Upper lobe of left lung (tissue), 4 donors: ENCODE data around the gene NDUFA13.

Source experiments
- POLR2A ChIP-seq, 4 donors: fragments of 450-650 bp; IDR thresholded peaks; one replicate each; pipeline ENCODE4 v1.5.1; 2016 to 2017; ENCODE audit warnings: antibody characterized with exemption in 4 of 4, mild to moderate bottlenecking in 2 of 4
- POLR2AphosphoS5 ChIP-seq, 2 donors: sonication (generic); formaldehyde crosslinking; IDR thresholded peaks; one replicate each; pipeline ENCODE4 v1.5.1; 2017; ENCODE audit warnings: antibody characterized with exemption in 2 of 2
- TF ChIP-seq, protein P1 (sequence below), 6 experiments: fragments of 450-650 bp in 4 of 6; fragments of 200-600 bp in 2 of 6; sonication (generic) in 2 of 6; IDR thresholded peaks; one replicate each; pipeline ENCODE4 v1.5.1; 2016 to 2019; ENCODE audit warnings: antibody characterized with exemption in 6 of 6

DNA sequence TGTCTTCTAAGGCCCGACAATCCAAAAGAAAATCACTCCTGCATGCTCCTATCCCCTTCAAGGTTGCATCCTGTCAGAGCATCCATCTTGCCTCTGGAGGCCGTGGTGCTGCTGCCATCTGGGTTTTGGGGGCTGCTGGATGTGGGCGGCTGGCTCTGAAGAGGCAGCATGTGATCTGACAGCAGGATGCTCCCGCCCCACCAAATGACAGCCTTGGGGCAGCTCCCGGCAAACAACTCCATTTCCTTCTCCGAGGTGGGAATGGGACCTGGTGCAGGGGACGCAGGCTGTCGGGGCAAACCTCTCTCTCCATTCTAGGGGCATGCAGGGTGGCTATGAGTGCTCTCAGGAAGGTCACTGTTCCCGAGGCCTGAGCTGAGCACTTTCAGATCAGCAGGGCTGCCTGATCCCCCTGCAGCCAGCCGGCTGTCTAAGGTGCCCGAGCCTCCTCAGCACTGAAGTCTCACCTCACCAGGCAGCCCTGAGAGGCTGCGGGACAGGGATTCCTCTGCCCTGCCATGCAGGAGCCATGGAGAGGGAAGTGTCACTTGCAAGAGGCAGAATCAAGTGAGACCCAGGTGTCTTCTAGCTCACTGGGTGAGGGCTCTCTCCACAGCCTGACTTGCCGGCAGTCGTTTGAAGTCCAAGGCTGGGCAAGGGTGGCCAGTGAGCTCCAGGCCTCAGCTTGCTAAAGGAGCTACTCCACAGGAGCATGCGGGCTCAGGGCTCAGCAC lies 29.5 kb upstream of the NDUFA13 start:
- TF ChIP-seq POLR2A (IDR thresholded peaks at IDR 0.05) = no peak
- TF ChIP-seq, protein P1, sequence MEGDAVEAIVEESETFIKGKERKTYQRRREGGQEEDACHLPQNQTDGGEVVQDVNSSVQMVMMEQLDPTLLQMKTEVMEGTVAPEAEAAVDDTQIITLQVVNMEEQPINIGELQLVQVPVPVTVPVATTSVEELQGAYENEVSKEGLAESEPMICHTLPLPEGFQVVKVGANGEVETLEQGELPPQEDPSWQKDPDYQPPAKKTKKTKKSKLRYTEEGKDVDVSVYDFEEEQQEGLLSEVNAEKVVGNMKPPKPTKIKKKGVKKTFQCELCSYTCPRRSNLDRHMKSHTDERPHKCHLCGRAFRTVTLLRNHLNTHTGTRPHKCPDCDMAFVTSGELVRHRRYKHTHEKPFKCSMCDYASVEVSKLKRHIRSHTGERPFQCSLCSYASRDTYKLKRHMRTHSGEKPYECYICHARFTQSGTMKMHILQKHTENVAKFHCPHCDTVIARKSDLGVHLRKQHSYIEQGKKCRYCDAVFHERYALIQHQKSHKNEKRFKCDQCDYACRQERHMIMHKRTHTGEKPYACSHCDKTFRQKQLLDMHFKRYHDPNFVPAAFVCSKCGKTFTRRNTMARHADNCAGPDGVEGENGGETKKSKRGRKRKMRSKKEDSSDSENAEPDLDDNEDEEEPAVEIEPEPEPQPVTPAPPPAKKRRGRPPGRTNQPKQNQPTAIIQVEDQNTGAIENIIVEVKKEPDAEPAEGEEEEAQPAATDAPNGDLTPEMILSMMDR (IDR thresholded peaks at IDR 0.05) = no peak
- no peak for TF ChIP-seq POLR2AphosphoS5 (IDR thresholded peaks at IDR 0.05)
